HG03439 (cell line): ENCODE measurements around the gene CS.
A peak's percentile ranks its signal among the peaks of the same experiment; 100 is the strongest.

Experiments
- ATAC-seq: cut with Tn5 transposase; IDR thresholded peaks from one replicate; pipeline ENCODE4 v1.9.1; 2021; ENCODE audit warnings: mild to moderate bottlenecking, moderate library complexity; ENCODE audit not compliant: unreplicated experiment

The CS gene

DNA sequence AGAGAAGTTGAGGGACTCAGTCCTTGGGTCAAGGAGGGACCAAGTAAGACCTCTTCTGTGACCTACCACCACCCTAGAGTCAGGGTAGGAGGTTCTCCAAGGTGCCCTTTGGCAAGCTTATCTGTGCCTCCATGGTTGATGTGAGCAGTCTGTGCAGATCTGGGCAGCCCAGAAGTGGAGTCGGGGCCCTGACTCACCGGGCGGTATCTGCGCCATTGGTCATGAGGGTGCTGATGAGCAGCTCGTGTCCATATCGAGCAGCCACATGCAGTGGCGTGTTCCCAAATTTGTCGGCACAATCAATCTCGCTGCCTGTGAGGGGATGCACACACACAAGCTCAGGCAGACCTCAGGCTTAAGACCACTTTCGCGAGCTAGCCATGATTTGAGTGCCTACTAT, 47.0 kb downstream of the CS start:
- ATAC-seq: no peak

DNA sequence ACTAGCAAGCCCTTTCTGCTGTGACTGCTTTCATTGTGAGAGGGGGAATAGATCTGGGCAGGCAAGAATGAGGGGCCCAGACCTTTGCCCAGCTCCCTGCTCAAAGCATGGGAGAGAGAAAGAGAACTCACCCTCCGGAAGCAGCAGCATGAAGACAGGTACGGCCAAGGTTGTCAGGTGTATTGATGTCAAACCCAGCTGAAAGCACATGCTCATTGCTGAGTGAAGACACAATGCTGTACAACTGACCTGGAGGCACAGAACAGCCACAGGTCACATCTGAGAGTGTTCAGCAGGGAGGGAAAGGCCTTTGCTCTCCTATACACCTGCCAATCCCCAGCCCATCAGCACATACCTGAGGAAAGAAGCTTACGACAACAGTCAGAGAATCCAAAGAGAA, 47.5 kb downstream of the CS start:
- ATAC-seq: no peak

DNA sequence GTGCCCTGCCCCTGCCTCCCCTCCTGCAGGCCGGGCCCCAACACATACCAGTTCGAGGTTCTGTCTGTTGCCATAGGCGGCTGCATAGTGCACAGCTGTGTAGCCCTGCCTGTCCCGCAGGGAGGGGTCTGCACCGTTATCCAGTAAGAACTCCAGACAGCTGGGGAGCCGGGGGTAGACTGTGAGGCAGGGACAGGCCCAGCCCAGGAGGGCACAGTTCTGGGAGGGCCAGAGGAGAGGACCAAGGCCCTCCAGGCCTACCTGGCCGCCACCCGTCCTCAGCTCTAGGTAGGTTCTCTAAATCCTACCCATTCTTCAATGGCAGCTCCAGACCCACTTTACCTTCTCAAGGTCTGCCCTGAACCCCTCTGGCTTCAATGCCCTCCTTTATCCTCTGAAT, 51.4 kb downstream of the CS start:
- no peak for ATAC-seq

DNA sequence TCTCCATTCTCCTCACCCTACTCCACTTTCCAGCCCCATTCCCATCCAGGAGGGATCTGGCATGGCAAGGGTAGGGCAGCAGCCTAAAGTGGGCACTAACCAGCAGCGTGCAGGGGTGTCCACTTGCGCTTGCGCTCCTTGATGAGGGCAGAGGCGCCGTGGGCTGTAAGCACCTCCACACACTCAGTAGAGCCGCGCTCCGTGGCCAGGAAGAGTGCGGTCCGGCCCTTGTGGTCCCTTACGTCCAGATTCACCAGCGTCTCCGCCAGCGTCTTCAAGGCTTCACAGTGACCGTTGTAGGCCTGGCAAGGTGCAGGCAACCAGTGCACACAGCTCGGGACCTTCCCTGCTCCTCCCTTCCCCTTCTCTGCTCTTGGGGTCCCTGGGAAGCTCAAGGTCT, 52.2 kb downstream of the CS start:
- ATAC-seq: no peak

DNA sequence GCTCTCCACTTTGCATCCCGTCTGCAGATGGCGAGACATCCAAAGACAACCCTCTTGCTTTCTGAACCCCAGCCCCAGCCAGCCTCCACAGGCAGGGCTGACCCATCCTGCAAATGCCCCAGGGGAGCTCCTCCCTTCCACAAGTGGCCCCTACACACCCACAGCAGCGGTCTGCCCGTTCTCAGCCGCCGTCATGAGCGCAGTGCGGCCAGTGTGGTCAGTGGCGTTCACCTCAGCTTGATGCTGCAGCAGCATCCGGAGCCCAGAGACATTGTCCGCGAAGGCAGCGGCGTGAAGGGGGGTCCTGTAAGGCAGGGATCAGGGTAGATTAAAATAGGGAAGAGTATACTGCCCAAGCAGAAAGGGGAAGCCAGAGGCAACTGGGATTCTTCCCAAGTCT, 55.6 kb downstream of the CS start:
- no peak for ATAC-seq

DNA sequence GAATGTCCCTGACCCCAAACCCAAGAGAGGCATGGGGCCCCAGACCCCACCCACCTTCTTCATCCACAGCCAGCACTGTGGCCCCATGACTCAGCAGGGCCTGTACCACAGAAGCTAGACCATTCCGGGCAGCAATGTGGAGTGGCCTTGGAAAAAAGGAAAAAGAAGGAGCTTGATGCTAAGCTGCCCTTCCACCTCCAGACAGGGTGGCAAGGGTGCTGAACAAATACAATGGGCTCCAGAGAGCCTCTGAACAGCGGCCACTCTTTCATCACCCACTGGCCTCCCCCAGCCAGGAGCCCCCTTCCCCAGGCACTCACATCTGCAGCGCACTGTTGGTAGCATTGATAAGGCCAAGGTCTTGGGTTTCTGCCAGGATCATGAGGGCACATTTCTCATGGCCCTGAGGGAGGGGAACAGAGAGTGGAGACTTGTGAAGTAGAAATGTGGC, 56.4 kb downstream of the CS start:
- no peak for ATAC-seq

DNA sequence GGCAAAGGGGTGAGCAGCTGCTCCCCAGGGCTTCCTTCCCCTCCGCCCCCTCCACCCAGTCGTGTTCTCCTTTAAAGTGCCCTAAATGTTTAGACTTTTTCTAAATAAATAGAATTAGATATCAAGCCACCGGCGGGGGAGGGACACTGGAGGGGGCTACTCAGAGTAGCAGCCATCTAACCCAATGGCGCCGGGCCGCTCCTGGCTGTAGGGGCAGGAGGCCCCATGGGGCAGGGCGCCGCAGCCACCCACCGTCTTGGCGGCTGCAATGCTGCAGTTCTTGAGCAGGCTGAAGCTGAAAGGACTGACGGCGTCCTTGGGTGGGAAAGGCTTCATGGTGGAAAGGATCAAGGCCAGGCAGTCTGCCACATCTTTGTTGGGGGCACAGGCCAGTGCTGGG, 57.1 kb downstream of the CS start:
- no peak for ATAC-seq

DNA sequence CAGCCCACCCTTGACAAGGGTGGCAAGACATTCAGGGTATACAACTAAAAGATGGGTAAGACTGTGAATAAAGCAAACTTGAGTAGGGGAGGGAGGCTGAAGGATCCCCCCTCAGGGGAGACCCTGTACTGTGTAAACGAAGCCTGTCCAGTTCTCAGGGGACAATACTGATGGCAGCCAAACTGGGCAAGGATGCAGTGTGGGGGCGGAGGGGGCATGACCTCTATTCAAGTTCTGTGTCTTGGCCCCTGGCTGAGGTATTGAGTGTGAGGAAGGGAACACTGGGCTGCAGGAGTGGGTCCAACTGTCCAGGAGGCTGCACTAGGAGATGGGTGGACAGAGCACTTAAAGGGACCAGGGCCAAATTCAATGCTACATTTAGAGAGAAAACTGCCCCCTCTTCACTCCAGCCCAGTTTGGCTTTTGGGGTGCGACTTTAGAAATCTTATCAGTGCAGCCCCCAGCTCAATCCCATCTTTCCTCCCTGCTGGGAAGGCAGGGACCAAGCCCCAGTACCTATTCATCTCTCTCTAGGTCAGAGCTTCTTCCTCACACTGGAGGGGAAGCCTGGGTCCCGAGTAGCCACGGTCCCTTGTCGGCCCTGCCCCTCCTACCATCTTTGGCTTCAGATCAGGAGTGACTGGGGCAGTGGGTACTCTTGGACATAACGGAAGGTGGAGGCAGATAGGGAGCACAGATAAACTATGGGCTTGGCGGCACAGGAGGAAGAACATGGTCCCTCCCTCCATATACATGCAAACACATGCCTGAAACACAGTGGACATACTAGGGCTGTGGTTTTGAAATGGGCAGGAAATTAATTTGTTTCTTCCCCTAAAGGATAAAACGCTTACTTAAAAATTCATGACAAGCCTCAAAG, 58.5 kb downstream of the CS start:
- no peak for ATAC-seq

DNA sequence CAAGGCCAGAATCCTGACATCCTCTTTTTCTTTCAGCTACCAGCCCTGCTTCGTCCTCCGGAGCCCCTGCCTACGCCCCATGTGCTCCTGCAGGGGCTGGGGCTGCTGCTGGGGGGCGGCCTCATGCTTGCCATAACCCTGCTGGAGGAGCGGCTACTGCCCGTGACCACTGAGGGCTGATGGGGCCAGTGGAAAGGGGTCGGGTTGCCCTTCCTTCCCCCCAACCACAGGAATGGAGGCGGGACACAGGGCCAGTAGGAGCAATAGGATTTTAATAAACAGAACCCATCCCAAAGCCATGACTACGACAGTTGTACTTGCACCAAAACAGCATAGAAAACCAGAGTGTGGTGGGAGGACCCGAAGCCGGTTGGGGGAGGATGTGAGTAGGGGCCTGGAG, 62.6 kb downstream of the CS start:
- ATAC-seq: no peak

DNA sequence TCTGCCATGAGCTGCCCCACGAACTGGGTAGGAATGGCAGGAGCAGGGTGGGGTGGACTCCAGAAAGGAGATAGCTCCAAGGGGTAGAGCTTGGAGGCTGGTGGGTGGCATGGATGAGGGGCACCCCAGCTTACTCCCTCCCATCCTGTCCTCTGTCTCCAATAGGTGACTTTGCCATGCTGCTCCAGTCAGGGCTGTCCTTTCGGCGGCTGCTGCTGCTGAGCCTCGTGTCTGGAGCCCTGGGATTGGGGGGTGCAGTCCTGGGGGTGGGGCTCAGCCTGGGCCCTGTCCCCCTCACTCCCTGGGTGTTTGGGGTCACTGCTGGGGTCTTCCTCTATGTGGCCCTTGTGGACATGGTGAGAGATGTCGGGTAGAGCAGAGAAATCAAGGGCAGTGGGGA, 63.1 kb downstream of the CS start:
- ATAC-seq: no peak

DNA sequence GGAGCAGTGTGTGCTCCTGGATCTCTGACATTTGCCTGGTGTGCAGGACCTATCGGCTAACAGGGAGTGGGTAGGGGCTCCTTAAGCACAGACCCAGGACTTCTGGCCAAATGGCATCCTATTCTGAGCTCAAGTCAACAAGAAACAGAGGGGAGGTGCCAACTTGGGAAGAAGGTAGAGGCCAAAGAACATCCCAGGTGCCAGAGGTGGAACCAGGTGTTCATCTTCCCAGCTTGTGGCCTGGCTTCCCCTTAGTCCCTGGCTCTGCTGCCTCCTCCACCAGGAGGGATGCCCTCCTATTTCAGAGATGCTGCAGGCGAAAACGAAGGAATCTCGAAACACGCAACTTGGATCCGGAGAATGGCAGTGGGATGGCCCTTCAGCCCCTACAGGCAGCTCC, 64.0 kb downstream of the CS start:
- no peak for ATAC-seq

DNA sequence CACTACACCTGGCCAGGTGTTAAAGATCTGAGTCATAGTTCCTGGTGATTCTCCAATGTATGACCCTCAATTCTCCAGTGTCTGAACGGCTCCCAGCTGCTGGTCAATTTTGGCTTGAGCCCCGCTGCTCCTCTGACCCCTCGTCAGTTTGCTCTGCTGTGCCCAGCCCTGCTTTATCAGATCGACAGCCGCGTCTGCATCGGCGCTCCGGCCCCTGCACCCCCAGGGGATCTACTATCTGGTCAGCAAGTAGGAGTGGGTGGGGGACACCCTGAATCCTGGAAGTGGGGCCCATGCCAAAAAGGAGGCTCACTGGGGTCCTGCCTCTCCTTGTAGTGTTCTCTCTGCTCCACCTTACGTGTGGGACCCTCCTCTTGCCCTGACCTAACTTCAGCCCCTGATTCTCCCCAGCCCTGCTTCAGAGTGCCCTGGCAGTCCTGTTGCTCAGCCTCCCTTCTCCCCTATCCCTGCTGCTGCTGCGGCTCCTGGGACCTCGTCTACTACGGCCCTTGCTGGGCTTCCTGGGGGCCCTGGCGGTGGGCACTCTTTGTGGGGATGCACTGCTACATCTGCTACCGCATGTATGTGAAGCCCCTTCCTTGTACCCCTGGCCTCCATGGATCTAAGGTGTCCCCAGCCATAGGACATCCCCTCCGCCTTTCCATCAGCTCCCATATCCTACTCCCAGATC, 65.2 kb downstream of the CS start:
- ATAC-seq: no peak

DNA sequence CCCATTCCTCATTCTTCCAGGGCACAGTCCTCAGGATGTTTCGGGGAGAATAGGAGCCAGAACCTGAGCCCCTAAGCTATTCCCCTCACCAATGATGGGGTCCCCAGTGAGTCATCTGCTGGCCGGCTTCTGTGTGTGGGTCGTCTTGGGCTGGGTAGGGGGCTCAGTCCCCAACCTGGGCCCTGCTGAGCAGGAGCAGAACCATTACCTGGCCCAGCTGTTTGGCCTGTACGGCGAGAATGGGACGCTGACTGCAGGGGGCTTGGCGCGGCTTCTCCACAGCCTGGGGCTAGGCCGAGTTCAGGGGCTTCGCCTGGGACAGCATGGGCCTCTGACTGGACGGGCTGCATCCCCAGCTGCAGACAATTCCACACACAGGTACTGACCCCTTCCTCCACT, 68.9 kb downstream of the CS start:
- ATAC-seq: no peak

DNA sequence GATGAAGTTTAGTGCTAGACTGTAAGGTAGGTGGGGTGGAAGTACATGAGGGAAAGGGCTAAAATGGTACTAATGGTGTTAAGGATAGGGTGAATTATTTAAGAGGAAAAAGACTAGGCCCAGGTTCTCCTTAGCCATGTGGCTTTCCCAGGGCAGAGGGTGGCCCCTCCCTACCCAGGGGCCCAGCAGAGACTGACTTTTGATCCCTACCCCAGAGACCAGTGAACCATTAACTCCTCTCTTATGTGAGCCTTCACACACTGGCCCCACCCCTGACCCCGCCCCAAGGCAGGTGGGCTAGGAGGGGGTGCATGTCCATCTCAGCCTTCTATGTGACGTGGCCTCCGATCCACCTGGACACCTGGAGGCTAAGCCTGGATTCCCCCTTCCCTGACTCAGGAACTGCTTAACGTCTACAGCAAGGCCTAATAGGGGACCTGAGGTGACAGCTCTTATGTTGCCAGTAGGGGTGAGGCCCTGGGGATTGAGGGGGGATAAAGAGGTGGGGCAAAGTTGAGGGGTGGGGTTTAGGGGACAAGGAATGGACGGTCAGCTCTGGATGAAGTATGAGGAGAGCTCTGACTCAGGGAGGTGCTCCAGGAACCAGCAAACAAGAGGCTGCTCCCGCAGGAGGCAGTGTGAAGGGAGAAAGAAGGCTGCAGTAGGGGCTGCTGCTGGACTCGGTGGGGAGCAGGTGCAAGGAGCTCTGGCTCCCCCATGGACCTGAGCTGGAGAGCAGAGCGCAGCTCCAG, 69.5 kb downstream of the CS start:
- no peak for ATAC-seq

DNA sequence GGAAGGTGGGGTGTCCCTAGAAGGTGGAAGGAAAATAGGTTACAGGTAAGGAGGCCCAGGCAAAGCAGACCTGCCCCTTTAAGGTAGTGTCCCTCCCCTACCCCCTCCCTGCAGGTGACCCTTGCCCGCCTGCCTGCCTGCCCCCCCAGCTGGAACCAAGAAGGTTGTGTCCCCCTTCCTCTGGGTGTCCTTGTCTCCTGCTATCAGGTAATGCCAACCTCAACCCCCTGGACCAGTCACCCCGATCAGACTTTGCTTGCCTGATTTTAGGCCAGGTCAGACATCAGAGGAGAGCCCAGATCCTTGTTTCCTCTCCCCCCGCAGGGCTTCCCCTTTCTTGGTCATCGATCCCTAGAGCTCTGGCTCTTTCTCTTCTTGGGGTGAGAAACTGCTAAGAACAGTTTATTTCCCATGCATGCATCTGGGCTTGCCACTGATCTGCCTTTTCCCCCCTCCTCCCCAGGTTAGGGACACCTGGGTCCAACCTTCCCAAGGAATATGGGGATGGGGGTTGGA, 70.2 kb downstream of the CS start, which contains the start of gene SLC39A5:
Gene SLC39A5 (plus strand): TSS at position 136 of the 516 bp plus-strand sequence. CDS start 1,224 bp downstream, outside the sequence.
- no peak for ATAC-seq

DNA sequence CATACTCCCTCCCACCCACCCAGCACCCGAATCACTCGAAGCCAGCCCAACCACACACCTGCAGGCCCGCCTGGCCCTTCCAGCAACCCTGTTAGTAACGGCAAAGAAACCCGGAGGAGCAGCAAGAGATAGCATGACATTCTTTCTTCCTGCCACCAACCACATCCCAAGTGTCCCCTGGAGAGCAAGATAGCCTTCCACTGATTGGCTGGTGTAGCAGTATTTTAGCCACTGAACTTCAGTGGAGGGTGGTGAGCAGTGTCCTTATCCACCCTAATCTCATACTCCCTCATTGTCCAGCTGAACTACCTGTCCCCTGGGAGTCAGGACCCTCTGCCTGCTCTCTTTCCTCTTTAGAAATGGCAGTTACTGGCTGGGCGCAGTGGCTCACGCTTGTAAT, 71.0 kb downstream of the CS start:
- ATAC-seq: no peak

DNA sequence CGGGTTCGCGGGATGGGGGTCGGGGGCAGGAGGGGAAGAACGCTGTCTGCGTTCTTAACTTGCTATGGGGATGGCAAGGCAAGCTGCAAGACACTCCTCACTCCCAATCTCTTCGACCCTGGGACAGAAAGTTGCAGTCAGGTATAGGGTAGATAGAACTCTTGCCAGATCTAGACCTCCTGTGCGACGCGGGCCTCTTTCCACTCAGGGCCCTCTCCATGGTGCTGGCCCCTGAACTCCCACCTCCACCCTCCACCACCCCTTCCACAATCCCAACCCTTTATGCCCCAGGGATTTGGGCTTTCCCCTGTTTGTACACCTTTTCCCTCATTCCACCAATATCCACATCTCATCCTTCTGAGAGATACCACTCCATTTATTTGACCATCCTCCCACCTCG, 75.2 kb downstream of the CS start:
- no peak for ATAC-seq

DNA sequence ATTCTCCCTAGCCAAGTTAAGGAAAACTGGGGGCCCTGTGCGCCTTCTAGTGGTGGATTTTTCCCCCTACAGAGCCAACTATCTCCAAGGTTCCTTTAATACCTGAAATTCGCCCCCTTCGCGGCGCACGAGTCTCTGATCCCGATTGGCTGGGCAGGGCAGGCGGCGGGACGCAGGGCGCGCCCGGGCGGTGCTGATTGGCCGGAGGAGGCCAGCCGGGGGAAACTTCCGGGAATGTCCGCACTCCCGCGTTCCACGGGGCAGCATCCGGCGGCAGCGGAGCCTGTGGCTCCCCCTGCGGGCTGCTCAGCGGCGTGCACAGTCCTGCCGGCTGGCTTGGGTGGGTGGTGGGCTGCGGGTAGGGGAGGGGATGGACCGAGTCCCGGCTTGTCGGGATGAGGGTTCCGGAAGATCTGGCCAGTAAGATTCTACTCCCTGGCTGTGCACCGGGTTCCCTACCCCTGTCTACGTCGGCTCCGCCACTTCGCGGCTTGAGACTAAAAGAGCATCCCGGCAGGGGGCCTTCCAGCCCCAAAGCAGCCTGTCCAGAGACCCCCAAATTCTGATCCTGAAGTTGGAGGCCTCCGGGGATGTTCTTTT, 75.9 kb downstream of the CS start, which contains the start of gene NABP2:
Gene NABP2 (plus strand): TSS at position 241 of the 600 bp plus-strand sequence. CDS start 515 bp downstream, outside the sequence.
- ATAC-seq: peak; percentile 66

DNA sequence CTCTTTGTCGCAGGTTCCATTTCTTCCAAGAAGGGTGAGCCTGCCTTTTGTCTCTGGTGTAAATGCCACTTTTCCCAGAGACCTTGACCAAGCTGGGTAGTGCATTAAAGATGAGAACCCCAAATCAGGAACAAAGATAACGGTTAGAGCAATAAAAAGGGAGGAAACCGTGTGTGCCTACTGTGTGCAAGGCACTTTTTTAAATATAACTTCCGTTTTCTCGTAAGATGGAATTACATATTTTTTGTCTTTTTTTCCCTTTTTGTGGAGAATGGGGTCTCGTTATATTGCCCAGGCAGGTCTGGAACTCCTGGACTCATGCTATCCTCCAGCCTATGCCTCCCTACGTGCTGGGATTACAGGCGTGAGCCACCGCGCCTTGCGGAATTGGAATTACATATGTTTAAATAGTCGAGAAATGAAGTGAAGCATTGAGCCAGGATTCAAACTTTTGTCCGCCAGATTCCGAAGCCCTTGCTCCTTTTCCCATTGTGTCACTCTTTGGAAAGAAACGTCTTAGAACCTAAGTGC, 76.5 kb downstream of the CS start:
- no peak for ATAC-seq

DNA sequence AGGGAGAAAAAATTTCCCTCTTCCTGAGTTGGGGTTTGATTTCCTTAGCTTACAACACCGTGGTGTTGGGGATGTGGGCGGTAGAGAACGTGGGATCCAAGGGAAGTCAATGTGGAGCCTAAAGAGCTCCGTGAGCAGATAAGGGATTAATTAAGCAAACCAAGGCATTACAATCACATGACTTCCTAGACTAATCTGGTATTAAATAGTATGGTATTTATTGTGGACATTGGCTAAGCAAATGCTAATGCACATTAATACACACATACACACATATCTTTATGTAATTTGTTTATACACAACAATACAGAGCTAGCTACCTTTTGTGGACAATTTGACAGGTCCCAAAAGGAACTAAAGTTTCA, 77.6 kb downstream of the CS start:
- no peak for ATAC-seq
